Spleen (tissue), 11 donors: ENCODE data around the gene CDC37. TPM values are rescaled to one million over a fixed set of nuclear protein-coding genes. Genes with fewer than 3 reads are reported as not detected.
"Not testable (repeated sequence)": the region's sequence is repeated elsewhere in the genome, so short reads cannot be mapped to it uniquely, and the experiment has no call there.

ENCODE experiments used
- DNase-seq: peaks from one replicate; pipeline ENCODE4 v3.0.0-alpha.2; 2020
- H3K27ac ChIP-seq, 8 donors: fragments of 200-600 bp; sonication (generic) in 7 of 8; 1 replicate in 4 of 8; 2 replicates in 4 of 8; pipeline versions ENCODE4 v1.5.0 to v1.8.0; 2016 to 2021; ENCODE audit warnings: inconsistent platforms in 4 of 8, mild to moderate bottlenecking in 4 of 8, moderate library complexity in 1 of 8
- H3K27me3 ChIP-seq, 7 donors: fragments of 200-600 bp; sonication (generic) in 6 of 7; replicated peaks in 1 of 7; 1 replicate in 4 of 7; 2 replicates in 3 of 7; pipeline versions ENCODE4 v1.5.0 to v1.8.0; 2016 to 2021; ENCODE audit warnings: inconsistent platforms in 3 of 7, mild to moderate bottlenecking in 1 of 7
- H3K36me3 ChIP-seq, 6 donors: fragments of 200-600 bp; sonication (generic) in 5 of 6; 1 replicate in 4 of 6; 2 replicates in 2 of 6; pipeline versions ENCODE4 v1.5.0 to v1.8.0; 2016 to 2021; ENCODE audit warnings: inconsistent platforms in 2 of 6
- H3K4me1 ChIP-seq, 6 donors: fragments of 200-600 bp; sonication (generic) in 5 of 6; 1 replicate in 3 of 6; 2 replicates in 3 of 6; pipeline versions ENCODE4 v1.5.0 to v1.8.0; 2016 to 2021; ENCODE audit warnings: inconsistent platforms in 3 of 6
- H3K4me3 ChIP-seq, 8 donors: fragments of 200-600 bp; sonication (generic) in 7 of 8; 1 replicate in 4 of 8; 2 replicates in 4 of 8; pipeline versions ENCODE4 v1.5.0 to v1.8.0; 2016 to 2021; ENCODE audit warnings: inconsistent platforms in 4 of 8, mild to moderate bottlenecking in 4 of 8, moderate library complexity in 2 of 8
- H3K9me3 ChIP-seq, 8 donors: fragments of 200-600 bp; sonication (generic) in 7 of 8; 1 replicate in 4 of 8; 2 replicates in 4 of 8; pipeline versions ENCODE4 v1.5.0 to v1.8.0; 2016 to 2021; ENCODE audit warnings: inconsistent platforms in 4 of 8
- POLR2A ChIP-seq, 3 donors: fragments of 450-650 bp; IDR thresholded peaks; one replicate each; pipeline ENCODE4 v1.5.1; 2017; ENCODE audit warnings: antibody characterized with exemption in 3 of 3, mild to moderate bottlenecking in 1 of 3
- POLR2AphosphoS5 ChIP-seq, 3 donors: sonication (generic); formaldehyde crosslinking; IDR thresholded peaks; one replicate each; pipeline ENCODE4 v1.5.1; 2017; ENCODE audit warnings: antibody characterized with exemption in 3 of 3
- WGBS, 5 donors: extraction: QIAGEN DNeasy Blood & Tissue Kit in 3 of 5; methylation state at CpG; one replicate each; pipeline versions ENCODE4 v1.1.5 to v1.1.7; 2013 to 2018; 5-methylcytosine and 5-hydroxymethylcytosine counted together
- intact Hi-C: fragments of 100-400 bp; cut with DNase I; formaldehyde crosslinking; loops from one replicate; pipeline ENCODE4 v1.15.0; 2023; ENCODE audit warnings: low total_unique reads
- polyA plus RNA-seq, 3 donors: library from polyadenylated mRNA; stranded (reverse); fragments of 200-250 nt; gene quantifications; one replicate each; pipeline ENCODE4 v1.2.1, GENCODE V29; 2013
- total RNA-seq, 7 donors: library from RNA; depleted of rRNA in 3 of 7; stranded (reverse); fragments of >200 nt in 3 of 7; fragmentation: NEBNext Ultra II Directional in 4 of 7; extraction: Animal tissue kit (Norgen Biotek cat#: 25700) in 4 of 7; gene quantifications; one replicate each; pipeline versions ENCODE4 v1.1.0 to v1.2.1, GENCODE V29; 2016 to 2021
- TF ChIP-seq, protein P1 (sequence below), 11 experiments: fragments of 200-600 bp in 7 of 11; fragments of 450-650 bp in 4 of 11; sonication (generic) in 4 of 11; IDR thresholded peaks in 8 of 11; conservative IDR thresholded peaks in 3 of 11; 1 replicate in 7 of 11; 2 replicates in 4 of 11; pipeline versions ENCODE4 v1.4.0 to v1.8.0; 2016 to 2021; ENCODE audit warnings: antibody characterized with exemption in 11 of 11, inconsistent platforms in 4 of 11, mild to moderate bottlenecking in 1 of 11
- donor health status: healthy with polysubstance abuse.
- donor health status: DM: no; HTN: no; CAD: no; lungs with moderate emphysema.
- donor health status: DM: no; HTN: no; CAD: no.
- donor health status: Bipolar disorder and iron deficiency.
- donor health status: healthy.
- donor health status: DM: no; HTN: no; CAD: no.
- donor health status: DM: yes; HTN: yes; CAD: no.

CDC37 gene
- total and polyA plus RNA-seq, 10 donors, result 131 to 387 (median 160) TPM

DNA sequence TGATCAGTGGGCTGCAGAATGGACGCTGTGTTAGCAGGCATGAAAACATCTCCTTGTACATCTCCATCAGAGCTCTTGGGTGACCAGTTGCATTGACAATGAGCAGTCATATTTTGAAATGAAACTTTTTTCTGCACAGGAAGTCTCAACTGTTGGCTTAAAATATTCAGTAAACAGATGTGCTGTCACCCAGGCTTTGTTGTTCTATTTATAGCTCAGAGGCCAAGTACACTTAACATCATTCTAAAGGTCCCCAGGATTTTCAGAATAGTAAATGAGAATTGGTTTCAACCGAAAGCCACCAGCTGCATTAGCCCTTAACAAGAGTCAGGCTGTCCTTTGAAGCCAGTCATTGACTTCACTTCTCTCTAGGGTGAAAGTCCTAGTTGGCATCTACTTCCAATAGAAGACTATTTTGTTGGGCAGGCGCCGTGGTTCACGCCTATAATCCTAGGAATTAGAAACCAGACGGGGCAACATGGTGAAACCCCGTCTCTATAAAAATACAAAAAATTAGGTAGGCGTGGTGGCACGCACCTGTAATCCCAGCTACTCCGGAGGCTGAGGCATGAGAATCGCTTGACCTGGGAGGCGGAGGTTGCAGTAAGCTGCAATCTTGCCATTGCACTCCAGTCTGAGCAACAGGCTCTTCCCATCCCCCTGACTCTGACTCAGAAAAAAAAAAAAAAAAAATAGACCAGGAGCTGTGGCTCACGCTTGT is 9.1 kb upstream of the CDC37 start:
- Histone ChIP-seq H3K27me3 (peaks cover 0 to 27% (median 14%) of the 10 kb centered on the region in 7 donors), H3K36me3 (no peaks in the 10 kb centered on the region), H3K4me1 (peaks cover 25 to 86% (median 71%) of the 10 kb centered on the region in 6 donors), H3K27ac (peak overlapping the region; percentile 35 to 90 (median 78)), H3K9me3 (peaks cover 0 to 7% (median 0%) of the 10 kb centered on the region in 8 donors), H3K4me3 (no peak overlapping the region)
- no peak for DNase-seq
- intact Hi-C loops, result no loop called here
- WGBS, 5 donors, result 43 to 70% (median 58%) methylated on average over 13 of the region's 13 CpGs
- TF ChIP-seq POLR2A (IDR thresholded peaks at IDR 0.05), result no peak
- peak in 1 of 3 donors; percentile 19 for TF ChIP-seq POLR2AphosphoS5 (IDR thresholded peaks at IDR 0.05)
- TF ChIP-seq, protein P1, sequence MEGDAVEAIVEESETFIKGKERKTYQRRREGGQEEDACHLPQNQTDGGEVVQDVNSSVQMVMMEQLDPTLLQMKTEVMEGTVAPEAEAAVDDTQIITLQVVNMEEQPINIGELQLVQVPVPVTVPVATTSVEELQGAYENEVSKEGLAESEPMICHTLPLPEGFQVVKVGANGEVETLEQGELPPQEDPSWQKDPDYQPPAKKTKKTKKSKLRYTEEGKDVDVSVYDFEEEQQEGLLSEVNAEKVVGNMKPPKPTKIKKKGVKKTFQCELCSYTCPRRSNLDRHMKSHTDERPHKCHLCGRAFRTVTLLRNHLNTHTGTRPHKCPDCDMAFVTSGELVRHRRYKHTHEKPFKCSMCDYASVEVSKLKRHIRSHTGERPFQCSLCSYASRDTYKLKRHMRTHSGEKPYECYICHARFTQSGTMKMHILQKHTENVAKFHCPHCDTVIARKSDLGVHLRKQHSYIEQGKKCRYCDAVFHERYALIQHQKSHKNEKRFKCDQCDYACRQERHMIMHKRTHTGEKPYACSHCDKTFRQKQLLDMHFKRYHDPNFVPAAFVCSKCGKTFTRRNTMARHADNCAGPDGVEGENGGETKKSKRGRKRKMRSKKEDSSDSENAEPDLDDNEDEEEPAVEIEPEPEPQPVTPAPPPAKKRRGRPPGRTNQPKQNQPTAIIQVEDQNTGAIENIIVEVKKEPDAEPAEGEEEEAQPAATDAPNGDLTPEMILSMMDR (IDR thresholded peaks at IDR 0.05 in 8 of 11, conservative IDR thresholded peaks at IDR 0.05 in 3 of 11), result no peak

DNA sequence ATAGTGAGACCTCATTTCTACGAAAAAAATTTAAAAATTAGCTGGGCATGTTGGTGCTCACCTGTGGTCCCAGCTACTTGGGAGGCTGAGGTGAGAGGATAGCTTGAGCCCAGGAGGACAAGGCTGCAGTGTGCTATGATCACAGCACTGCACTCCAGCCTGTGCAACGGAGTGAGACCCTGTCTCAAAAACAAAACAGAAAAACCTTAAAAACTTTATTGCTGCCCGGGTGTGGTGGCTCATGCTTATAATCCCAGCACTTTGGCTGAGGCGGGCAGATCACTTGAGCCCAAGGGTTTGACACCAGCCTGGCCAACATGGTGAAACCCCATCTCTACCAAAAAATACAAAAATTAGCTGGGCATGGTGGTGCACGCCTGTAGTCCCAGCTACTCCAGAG is 7.9 kb upstream of the CDC37 start:
- Histone ChIP-seq H3K27me3 (peaks cover 0 to 21% (median 5%) of the 10 kb centered on the region in 7 donors), H3K4me1 (peaks cover 24 to 86% (median 71%) of the 10 kb centered on the region in 6 donors), H3K27ac (peak overlapping the region in 5 of 8 donors; percentile 36 to 90 (median 78))
- 70 to 84% (median 76%) methylated on average over 5 of the region's 5 CpGs for WGBS, 5 donors
- H3K4me3 ChIP-seq, intact Hi-C loops, DNase-seq, H3K9me3 ChIP-seq, H3K36me3 ChIP-seq: not testable (repeated sequence)

DNA sequence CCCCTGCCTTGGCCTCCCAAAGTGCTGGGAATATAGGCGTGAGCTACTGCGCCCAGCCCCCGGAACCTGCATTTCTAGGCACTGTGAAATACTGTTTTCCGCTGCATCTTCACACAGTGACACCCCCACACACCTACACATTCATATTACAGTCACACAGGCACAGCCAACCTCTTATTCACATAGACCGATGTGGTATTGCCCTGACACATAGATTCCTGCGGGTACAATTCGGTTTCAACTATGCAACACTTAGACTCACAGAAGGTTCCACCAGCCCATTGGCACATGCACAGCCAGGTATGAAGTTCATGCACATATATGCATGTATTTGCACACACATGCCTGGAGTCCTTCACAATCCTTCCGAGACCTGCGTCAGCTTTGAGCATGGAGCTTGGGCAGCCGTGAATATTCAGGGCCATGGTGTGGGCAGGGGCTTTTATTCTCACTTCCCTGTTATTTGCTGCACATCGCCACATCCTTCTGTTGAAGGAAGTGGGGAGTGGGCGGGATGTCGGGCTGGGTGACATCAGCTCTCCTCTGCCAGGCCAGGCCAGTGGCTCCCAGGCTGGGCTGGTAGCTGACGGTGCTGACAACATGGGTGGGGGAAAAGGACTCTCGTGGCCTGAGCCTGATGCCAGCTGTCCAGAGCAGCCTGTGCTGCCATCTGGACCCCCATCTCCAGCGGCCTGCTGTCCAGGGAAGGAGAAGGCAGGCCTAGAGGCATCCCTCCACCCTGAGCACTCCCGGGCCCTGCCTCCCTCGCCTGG is 5.4 kb upstream of the CDC37 start:
- TF ChIP-seq POLR2A (IDR thresholded peaks at IDR 0.05) (no peak), POLR2AphosphoS5 (IDR thresholded peaks at IDR 0.05) (peak; percentile 81 to 84 (median 83))
- 39 to 52% (median 39%) methylated on average over 13 to 18 of the region's 18 CpGs for WGBS, 5 donors
- Histone ChIP-seq H3K9me3 (no peaks in the 10 kb centered on the region), H3K4me1 (peaks cover 36 to 100% (median 84%) of the 10 kb centered on the region in 6 donors), H3K4me3 (peak overlapping the region in 2 of 8 donors; percentile 16 to 53), H3K27me3 (peaks cover 0 to 40% (median 14%) of the 10 kb centered on the region in 7 donors), H3K36me3 (no peaks in the 10 kb centered on the region), H3K27ac (peak overlapping the region; percentile 24 to 90 (median 78))
- intact Hi-C loops, result loop anchor here (10.0 kb wide), 1 partner anchor 166 kb away; no protein-coding TSS in a partner anchor
- DNase-seq, result peak; percentile 92

DNA sequence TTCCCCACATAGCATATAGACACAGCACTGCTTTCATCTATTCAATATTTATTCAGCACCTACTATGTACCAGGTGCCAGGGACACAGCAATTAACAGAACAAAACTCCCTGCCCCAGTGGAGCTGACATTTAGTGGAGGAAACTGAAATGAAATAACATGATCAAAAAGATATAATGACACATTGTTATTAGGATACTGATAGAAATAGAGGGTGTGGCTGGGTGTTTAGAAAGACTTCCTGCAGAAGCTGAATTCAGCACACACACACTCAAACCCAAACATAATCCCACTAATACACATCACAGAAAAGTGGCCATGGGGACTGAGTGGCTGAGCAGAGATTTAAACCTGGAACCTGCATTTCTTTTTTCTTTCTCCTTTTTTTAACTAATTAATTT is 3.8 kb upstream of the CDC37 start:
- intact Hi-C loops, result loop anchor here (10.0 kb wide), 1 partner anchor 168 kb away; no protein-coding TSS in a partner anchor
- DNase-seq, result no peak
- Histone ChIP-seq H3K4me1 (peaks cover 35 to 97% (median 86%) of the 10 kb centered on the region in 6 donors), H3K4me3 (no peak overlapping the region), H3K27ac (peak overlapping the region in 4 of 8 donors; percentile 4 to 91 (median 90)), H3K36me3 (no peaks in the 10 kb centered on the region), H3K27me3 (peaks cover 0 to 40% (median 14%) of the 10 kb centered on the region in 7 donors), H3K9me3 (no peaks in the 10 kb centered on the region)
- TF ChIP-seq, protein P1 (IDR thresholded peaks at IDR 0.05 in 8 of 11, conservative IDR thresholded peaks at IDR 0.05 in 3 of 11), result no peak
- TF ChIP-seq POLR2AphosphoS5 (IDR thresholded peaks at IDR 0.05), result no peak
- no peak for TF ChIP-seq POLR2A (IDR thresholded peaks at IDR 0.05)
